ENCODE data around the gene GPAM.
"Not testable (repeated sequence)": the region's sequence is repeated elsewhere in the genome, so short reads cannot be mapped to it uniquely, and the experiment has no call there.

GPAM gene

GRCh38 chr10:112215342-112215774 is 31.8 kb upstream of the GPAM start:
- no peak for DNase-seq (ENCODE audit: low read depth)

DNA sequence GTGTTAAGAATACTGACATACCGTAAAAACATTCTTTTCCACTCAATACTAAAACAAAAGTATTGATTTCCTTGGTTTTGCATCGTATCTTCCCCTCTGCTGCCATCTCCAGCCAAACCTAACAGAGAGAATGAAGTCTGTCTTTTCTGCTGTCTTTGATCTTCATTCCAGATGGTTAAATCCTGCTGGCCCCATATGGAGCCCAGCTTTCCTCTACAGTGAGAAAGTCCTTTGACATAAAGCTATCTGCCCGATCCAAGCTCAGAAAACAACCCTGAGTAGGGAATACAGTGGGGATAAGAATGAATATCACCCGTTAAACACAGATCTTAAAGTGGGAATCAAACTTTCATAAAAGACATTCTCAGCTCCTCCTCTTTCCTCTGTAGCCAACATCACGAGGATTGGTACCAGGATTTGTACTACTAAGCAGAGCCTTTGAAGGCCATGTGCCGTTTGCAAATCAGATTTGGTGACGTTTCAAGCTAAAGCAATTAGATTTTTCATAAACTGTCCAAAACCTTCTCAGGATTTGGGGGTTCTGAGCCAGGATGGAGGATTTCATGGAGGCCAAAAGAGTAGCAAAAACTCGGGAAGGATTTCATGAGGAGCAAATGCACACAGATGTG is 30.8 kb upstream of the GPAM start:
- no peak for DNase-seq (ENCODE audit: low read depth)

DNA sequence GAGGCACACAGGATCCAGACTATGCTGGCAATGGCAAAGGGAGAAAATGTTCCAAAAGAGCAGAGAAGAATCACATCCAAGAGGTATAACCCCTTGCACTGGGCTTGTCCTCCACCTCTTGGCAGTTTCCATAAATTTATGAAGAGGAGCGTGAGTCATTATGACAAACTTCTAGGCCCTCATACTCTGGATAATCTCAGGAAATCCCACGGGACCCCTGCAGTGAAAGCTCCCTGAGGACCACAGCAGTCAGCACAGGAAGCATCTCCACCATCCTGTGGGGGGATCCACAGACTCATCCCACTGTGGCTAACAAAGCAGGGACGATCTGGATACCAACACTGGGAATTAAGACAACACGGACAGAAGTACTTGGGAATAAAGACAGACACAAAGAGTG is 30.3 kb upstream of the GPAM start:
- no peak for DNase-seq (ENCODE audit: low read depth)

GRCh38 chr10:112213098-112213823 is 29.7 kb upstream of the GPAM start:
- no peak for DNase-seq (ENCODE audit: low read depth)

DNA sequence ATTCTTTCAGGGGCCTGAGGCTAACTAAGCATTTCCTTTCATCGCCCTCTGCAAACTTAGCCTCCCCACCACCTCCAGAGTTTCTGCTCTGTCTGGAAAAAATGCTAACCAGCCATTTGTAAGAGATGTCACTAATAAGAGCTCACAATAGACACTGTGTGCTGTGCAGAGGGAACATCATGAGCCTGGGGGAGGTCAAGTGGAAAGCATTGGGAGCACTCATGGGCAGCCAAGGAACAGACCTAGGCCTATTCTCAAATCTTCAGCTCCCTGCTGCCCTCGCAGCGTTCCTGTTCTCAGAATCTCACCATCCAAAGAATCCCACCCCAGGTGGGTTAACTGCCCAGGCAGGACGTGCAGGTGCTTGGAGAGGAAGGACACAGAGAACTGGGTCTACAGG is 27.1 kb upstream of the GPAM start:
- no peak for DNase-seq (ENCODE audit: low read depth)

DNA sequence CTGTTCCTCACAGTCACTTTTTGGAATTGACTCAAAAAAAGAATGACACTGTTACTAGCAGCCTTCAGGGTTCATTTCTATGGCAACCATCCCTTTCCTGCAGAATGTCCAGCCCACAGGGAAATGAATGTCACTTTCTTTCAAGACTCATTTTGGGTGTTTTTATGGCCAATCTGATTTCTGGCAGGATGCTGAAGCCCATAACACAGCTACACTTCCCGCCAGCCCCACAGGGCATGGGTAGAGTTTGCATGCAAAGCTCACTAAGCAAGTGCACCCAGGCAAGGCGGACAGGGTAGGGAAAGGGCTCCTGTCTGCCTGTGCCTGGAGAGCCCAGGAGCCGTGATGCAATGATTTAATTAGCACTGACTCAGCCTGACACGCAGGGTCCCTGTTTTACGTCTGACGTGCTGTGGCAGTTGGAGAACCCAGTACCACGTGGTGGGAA is 26.1 kb upstream of the GPAM start:
- DNase-seq (ENCODE audit: low read depth): no peak

- no peak for DNase-seq (ENCODE audit: low read depth)
Observed at GRCh38 chr10:112208997-112209396, 25.4 kb upstream of the GPAM start.

DNA sequence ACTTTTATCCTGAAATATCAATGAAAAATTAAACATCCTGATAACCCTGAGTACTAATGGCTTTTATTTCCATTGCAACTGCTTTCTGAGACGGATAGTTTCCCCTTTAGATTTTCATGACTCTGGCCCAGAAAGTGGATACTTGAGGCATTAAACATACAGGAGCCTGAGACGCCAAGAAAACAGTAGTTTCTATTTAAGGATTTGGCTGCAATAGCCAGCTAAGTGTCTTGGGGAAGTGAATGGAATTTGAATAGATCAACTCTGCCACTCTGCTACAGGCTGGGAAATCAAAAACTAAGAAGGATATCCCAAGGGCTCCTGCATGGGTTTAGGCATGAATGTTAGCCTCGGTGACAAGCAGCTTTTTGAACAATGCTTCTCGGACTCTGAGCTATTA is 24.7 kb upstream of the GPAM start:
- DNase-seq (ENCODE audit: low read depth): no peak

- no peak for DNase-seq (ENCODE audit: low read depth)
Observed at GRCh38 chr10:112203328-112204076, 19.9 kb upstream of the GPAM start.

- no peak for DNase-seq (ENCODE audit: low read depth)
Observed at GRCh38 chr10:112202561-112203241, 19.1 kb upstream of the GPAM start.

DNA sequence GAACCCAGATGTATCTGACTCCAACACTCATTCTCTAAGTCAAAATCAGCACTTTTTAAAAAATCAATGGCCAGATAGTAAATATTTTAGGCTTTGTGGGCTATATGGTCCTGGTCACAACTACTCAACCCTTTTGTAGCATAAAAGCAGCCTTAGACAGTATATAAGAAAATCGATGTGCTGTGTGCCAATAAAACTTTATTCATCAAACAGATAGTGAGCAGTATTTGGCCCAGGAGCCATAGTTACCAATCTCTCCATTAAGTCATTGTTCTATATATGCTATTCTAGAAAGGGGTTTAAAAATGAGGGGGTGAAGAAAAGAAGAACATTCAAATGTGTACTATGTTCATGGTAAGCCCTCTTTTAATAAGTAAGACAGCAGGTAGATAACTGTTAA is 18.5 kb upstream of the GPAM start:
- no peak for DNase-seq (ENCODE audit: low read depth)

DNA sequence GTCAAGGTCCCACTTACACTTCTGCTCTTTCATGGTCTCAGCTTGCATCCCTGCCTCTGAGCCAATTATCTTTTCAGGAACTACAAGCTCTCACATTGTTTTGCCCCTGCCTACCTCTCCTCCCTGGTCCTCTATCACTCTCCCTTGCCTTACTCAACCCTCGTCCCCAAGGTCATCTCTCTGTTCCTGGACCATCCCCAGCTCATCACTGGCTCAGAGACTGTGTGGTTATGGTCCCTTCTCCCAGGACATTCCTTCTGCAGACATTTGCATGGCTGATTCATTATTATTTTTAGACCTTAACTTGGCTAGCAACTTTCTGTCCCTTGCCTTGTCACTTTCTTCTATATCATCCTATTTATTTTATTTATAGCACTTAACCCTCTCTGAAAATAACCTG is 17.8 kb upstream of the GPAM start:
- no peak for DNase-seq (ENCODE audit: low read depth)

- not testable (repeated sequence) for DNase-seq (ENCODE audit: low read depth)
Observed at GRCh38 chr10:112200259-112200658, 16.7 kb upstream of the GPAM start.

- not testable (repeated sequence) for DNase-seq (ENCODE audit: low read depth)
Observed at GRCh38 chr10:112197662-112198061, 14.1 kb upstream of the GPAM start.

- no peak for DNase-seq (ENCODE audit: low read depth)
Observed at GRCh38 chr10:112195224-112195623, 11.7 kb upstream of the GPAM start.

DNA sequence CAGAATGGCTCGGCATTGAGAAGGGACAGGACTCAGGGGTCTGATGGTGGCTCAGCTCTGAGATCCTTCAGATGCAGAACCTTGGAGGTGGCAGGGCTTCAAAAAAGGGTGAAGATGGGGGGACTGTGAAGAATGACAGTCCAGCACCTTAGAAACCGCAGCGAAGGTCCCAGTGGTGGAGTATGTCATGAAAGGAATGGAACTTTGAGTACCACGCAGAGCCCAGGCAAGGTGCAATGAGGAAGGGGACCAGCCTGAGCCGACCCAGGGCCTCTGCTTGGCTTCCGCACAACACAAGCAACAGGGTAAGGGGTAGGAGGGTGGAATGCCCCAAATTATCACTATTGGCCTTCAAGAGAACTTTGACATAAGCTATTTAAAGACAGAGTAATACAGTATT is 8.2 kb upstream of the GPAM start:
- no peak for DNase-seq (ENCODE audit: low read depth)

DNA sequence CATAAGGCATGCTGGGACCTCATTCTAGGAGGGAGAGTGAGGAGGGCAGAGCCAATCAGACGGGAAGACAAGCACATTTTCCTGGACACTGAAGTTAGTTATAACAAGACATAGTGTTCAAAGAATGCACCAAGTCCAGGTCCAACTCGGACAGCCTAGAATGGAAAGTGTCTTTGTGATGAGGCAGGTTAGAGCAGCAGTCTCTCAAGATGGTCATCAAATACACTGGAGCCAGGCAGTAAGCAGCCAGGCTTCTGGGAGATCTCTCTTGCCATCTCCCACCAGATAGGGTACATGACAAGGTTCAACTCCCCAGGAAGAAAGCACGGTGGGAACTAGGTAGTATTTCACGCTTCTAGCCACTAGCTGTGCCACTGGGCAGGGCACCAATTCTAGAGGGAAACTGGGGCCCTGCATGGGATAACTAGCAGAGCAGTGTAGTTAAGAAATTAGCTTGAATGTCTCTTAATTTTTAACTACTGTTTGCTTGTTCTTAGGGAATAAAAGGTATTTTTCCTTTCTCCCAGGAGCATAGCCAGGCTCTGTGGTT is 7.6 kb upstream of the GPAM start:
- DNase-seq (ENCODE audit: low read depth): no peak

DNA sequence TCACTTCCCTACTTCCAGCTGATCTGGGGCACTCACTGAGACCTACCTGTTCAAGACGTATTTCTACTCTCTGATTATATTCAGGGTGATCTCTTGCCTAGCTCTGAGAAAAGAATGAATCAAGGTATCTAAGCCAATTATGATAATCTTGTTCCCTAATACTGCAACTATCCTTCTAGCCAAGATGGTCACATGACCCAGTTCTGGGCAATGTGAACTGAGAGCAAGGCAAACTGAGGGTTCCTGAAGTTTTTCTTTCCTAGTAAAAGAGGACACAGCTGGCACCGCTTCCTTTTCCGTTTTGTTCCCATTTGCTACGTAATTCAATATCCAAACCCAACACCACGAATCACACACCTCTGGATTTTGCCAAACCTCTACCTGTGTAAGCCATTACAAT is 5.9 kb upstream of the GPAM start:
- DNase-seq (ENCODE audit: low read depth): no peak

GRCh38 chr10:112187527-112187926 is 4.0 kb upstream of the GPAM start:
- no peak for DNase-seq (ENCODE audit: low read depth)

GRCh38 chr10:112185959-112186358 is 2.4 kb upstream of the GPAM start:
- no peak for DNase-seq (ENCODE audit: low read depth)

DNA sequence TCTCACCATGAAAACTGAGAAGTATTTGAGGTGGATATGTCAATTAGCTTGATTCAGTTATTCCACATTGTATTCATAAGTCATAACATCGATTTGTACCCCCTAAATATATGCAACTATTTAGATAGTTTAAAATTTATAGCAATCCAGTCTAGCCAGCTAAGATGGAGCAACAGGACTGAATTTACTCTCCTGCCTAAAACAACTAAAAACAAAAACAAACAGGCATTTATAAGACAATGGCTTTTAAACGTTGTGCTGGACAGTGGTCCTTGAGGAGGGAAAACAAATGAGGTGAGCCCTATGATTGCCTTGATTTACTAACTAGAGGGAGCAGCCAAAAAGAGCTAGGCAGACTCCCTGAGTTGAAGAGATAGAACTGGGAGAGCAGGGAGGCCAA is 814 bp upstream of the GPAM start:
- no peak for DNase-seq (ENCODE audit: low read depth)

DNA sequence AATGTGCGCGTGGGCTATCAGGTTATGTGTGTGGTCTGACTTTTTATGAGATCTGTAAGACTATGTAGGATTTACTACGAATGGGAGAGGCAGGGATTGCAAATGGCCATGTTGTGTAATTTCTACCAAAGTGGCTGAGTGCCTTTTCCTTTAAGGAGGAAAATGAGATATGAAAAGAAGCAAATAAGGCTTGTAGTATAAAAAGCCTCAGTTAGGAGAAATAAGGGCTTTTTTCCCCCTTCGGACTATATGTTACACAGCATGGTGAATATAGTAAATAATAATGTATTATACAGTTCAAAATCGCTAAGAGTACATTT is 447 bp upstream of the GPAM start:
- no peak for DNase-seq (ENCODE audit: low read depth)
